Measurements from ENCODE around the gene B4GALNT3.

GRCh38 chr12:468671-469389 is 9.1 kb downstream of the B4GALNT3 start:
- TF ChIP-seq POLR2AphosphoS5 (IDR thresholded peaks at IDR 0.05) (no peak), CTCF (IDR thresholded peaks at IDR 0.05) (no peak), POLR2A (IDR thresholded peaks at IDR 0.05) (no peak)
